A549 (cell line): Measurements from ENCODE around the gene NUP50.

ENCODE experiments used
- CEBPB ChIP-seq, 2 experiments: fragments of >200 bp in 1 of 2; sonication (Bioruptor Twin) in 1 of 2; formaldehyde crosslinking in 1 of 2; IDR thresholded peaks; 2 replicates each; pipeline ENCODE4 v1.6.1; 2012 to 2016
- EP300 ChIP-seq, 2 experiments: fragments of >200 bp; sonication (Bioruptor Twin); formaldehyde crosslinking; IDR thresholded peaks; 2 replicates in 1 of 2; 3 replicates in 1 of 2; pipeline ENCODE4 v1.6.1; 2016 to 2017
- ESRRA ChIP-seq: fragments of 150-350 bp; IDR thresholded peaks from 2 replicates; pipeline ENCODE4 v1.6.1; 2014; ENCODE audit warnings: mild to moderate bottlenecking, low read length, borderline replicate concordance
- GATA3 ChIP-seq: IDR thresholded peaks from 2 replicates; pipeline ENCODE4 v1.6.1; 2012; ENCODE audit warnings: borderline replicate concordance
- JUN ChIP-seq, 2 experiments: fragments of >200 bp; sonication (Bioruptor Twin); formaldehyde crosslinking; IDR thresholded peaks; 2 replicates in 1 of 2; 3 replicates in 1 of 2; pipeline ENCODE4 v1.6.1; 2016 to 2017
- POLR2A ChIP-seq: IDR thresholded peaks from 2 replicates; pipeline ENCODE4 v1.6.1; 2012; ENCODE audit warnings: mild to moderate bottlenecking, low read length
- RFX5 ChIP-seq: fragments of 450-650 bp; IDR thresholded peaks from 2 replicates; pipeline ENCODE4 v1.7.1; 2014; ENCODE audit warnings: antibody characterized with exemption, mild to moderate bottlenecking, moderate library complexity
- SMC3 ChIP-seq: fragments of >200 bp; sonication (Bioruptor Twin); formaldehyde crosslinking; IDR thresholded peaks from 3 replicates; pipeline ENCODE4 v1.6.1; 2018; ENCODE audit warnings: inconsistent platforms
- SREBF2 ChIP-seq: fragments of 450-650 bp; IDR thresholded peaks from 2 replicates; pipeline ENCODE4 v1.6.1; 2014; ENCODE audit warnings: mild to moderate bottlenecking, moderate library complexity
- TP53 ChIP-seq: fragments of 250-450 bp; sonication (Bioruptor Pico); IDR thresholded peaks from 2 replicates; pipeline ENCODE4 v1.5.0; 2021; ENCODE audit warnings: mild to moderate bottlenecking, moderate library complexity
- TF ChIP-seq, protein P1 (sequence below): fragments of >200 bp; sonication (Bioruptor Twin); formaldehyde crosslinking; IDR thresholded peaks from 2 replicates; pipeline ENCODE4 v1.6.1; 2016
- TF ChIP-seq, protein P2 (sequence below): fragments of >200 bp; sonication (Bioruptor Twin); formaldehyde crosslinking; IDR thresholded peaks from 3 replicates; pipeline ENCODE4 v1.5.1; 2016
- TF ChIP-seq, protein P3 (sequence below): fragments of 200-600 bp; sonication (generic); IDR thresholded peaks from 2 replicates; pipeline ENCODE4 v1.6.1; 2016; ENCODE audit warnings: antibody characterized with exemption, mild to moderate bottlenecking, moderate library complexity
- TF ChIP-seq, protein P4 (sequence below): fragments of 450-650 bp; IDR thresholded peaks from 2 replicates; pipeline ENCODE4 v1.6.1; 2014; ENCODE audit warnings: antibody characterized with exemption

DNA sequence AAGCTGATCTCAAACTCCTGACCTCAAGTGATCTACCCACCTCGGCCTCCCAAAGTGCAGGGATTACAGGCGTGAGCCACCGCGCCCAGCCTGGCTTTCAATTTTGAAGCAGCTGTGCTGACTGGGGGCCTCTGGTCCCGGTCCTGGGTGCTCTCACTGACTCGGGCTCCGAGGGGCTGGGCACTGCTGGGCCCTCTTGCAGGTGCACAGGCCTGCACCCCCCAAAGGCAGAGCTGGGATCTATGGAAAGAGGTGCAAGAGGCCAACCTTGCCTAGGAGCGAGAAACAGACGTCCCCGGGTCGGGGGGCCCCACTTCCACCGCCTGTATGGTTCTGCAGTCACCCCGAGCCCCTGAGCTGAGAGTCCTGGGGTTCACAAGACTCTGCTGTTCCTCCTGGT is 43.8 kb downstream of the NUP50 start:
- TF ChIP-seq, protein P1, sequence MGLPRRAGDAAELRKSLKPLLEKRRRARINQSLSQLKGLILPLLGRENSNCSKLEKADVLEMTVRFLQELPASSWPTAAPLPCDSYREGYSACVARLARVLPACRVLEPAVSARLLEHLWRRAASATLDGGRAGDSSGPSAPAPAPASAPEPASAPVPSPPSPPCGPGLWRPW: no peak
- TF ChIP-seq, protein P2, sequence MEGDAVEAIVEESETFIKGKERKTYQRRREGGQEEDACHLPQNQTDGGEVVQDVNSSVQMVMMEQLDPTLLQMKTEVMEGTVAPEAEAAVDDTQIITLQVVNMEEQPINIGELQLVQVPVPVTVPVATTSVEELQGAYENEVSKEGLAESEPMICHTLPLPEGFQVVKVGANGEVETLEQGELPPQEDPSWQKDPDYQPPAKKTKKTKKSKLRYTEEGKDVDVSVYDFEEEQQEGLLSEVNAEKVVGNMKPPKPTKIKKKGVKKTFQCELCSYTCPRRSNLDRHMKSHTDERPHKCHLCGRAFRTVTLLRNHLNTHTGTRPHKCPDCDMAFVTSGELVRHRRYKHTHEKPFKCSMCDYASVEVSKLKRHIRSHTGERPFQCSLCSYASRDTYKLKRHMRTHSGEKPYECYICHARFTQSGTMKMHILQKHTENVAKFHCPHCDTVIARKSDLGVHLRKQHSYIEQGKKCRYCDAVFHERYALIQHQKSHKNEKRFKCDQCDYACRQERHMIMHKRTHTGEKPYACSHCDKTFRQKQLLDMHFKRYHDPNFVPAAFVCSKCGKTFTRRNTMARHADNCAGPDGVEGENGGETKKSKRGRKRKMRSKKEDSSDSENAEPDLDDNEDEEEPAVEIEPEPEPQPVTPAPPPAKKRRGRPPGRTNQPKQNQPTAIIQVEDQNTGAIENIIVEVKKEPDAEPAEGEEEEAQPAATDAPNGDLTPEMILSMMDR: no peak
- no peak for TF ChIP-seq ESRRA
- TF ChIP-seq POLR2A: no peak
- TF ChIP-seq SMC3: no peak
- no peak for TF ChIP-seq GATA3
- TF ChIP-seq TP53 (CRISPR knock-in tag): no peak
- TF ChIP-seq EP300 (IDR thresholded peaks at IDR 0.05): no peak
- TF ChIP-seq JUN (IDR thresholded peaks at IDR 0.05): no peak
- TF ChIP-seq, protein P3, sequence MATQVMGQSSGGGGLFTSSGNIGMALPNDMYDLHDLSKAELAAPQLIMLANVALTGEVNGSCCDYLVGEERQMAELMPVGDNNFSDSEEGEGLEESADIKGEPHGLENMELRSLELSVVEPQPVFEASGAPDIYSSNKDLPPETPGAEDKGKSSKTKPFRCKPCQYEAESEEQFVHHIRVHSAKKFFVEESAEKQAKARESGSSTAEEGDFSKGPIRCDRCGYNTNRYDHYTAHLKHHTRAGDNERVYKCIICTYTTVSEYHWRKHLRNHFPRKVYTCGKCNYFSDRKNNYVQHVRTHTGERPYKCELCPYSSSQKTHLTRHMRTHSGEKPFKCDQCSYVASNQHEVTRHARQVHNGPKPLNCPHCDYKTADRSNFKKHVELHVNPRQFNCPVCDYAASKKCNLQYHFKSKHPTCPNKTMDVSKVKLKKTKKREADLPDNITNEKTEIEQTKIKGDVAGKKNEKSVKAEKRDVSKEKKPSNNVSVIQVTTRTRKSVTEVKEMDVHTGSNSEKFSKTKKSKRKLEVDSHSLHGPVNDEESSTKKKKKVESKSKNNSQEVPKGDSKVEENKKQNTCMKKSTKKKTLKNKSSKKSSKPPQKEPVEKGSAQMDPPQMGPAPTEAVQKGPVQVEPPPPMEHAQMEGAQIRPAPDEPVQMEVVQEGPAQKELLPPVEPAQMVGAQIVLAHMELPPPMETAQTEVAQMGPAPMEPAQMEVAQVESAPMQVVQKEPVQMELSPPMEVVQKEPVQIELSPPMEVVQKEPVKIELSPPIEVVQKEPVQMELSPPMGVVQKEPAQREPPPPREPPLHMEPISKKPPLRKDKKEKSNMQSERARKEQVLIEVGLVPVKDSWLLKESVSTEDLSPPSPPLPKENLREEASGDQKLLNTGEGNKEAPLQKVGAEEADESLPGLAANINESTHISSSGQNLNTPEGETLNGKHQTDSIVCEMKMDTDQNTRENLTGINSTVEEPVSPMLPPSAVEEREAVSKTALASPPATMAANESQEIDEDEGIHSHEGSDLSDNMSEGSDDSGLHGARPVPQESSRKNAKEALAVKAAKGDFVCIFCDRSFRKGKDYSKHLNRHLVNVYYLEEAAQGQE: no peak
- TF ChIP-seq SREBF2: no peak
- TF ChIP-seq CEBPB (IDR thresholded peaks at IDR 0.05): no peak
- TF ChIP-seq, protein P4, sequence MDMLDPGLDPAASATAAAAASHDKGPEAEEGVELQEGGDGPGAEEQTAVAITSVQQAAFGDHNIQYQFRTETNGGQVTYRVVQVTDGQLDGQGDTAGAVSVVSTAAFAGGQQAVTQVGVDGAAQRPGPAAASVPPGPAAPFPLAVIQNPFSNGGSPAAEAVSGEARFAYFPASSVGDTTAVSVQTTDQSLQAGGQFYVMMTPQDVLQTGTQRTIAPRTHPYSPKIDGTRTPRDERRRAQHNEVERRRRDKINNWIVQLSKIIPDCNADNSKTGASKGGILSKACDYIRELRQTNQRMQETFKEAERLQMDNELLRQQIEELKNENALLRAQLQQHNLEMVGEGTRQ: no peak
- no peak for TF ChIP-seq RFX5
